T-cell (primary cell): Measurements from ENCODE around the gene PTCD2. TPM values are rescaled to one million over a fixed set of nuclear protein-coding genes. Genes with fewer than 3 reads are reported as not detected.

ENCODE experiments used
- ATAC-seq, 4 experiments: fragments of 200-7000 bp in 3 of 4; fragments of 150-1000 bp in 1 of 4; cut with Tn5 transposase; replicated peaks in 1 of 4; 1 replicate in 3 of 4; 2 replicates in 1 of 4; pipeline ENCODE4 v1.10.0; 2021; ENCODE audit warnings: moderate library complexity in 3 of 4, mild to moderate bottlenecking in 2 of 4, moderate number of reproducible peaks in 1 of 4
- CTCF ChIA-PET, 2 donors: fragments of 300-600 bp; sonication (Branson Sonifier 250); formaldehyde crosslinking; loops; one replicate each; lab custom pipeline; 2022; ENCODE audit warnings: antibody characterized with exemption in 2 of 2; lab: Charles Lee
- POLR2A ChIA-PET, 2 donors: fragments of 300-600 bp; sonication (Branson Sonifier 250); formaldehyde crosslinking; loops; one replicate each; lab custom pipeline; 2022; ENCODE audit warnings: antibody characterized with exemption in 2 of 2; lab: Charles Lee
- DNase-seq, 35 experiments: peaks; one replicate each; pipeline versions ENCODE4 v3.0.0 to v3.0.0-alpha.2; 2013 to 2023
- H3K27ac ChIP-seq: one replicate; pipeline ENCODE4 v1.5.1; 2013; ENCODE audit warnings: low read length
- H3K27me3 ChIP-seq, 2 experiments: replicated peaks in 1 of 2; 1 replicate in 1 of 2; 2 replicates in 1 of 2; pipeline versions ENCODE4 v1.6.1 to v1.7.0; 2013; ENCODE audit warnings: low read length in 1 of 2, mixed read lengths in 1 of 2; ENCODE audit not compliant: control insufficient read depth in 2 of 2, insufficient read depth in 2 of 2; ENCODE audit errors: extremely low read depth in 1 of 2
- H3K36me3 ChIP-seq, 2 donors: 1 replicate in 1 of 2; 2 replicates in 1 of 2; pipeline versions ENCODE4 v1.6.1 to v1.7.0; 2013; ENCODE audit warnings: low read length in 1 of 2; ENCODE audit not compliant: control insufficient read depth in 2 of 2, insufficient read depth in 1 of 2; ENCODE audit errors: extremely low read depth in 1 of 2
- H3K4me1 ChIP-seq, 2 experiments: 1 replicate in 1 of 2; 2 replicates in 1 of 2; pipeline versions ENCODE4 v1.6.1 to v1.7.0; 2013; ENCODE audit warnings: low read length in 2 of 2, mixed read lengths in 1 of 2; ENCODE audit not compliant: insufficient read depth in 2 of 2, control insufficient read depth in 1 of 2; ENCODE audit errors: extremely low read depth in 1 of 2
- H3K4me3 ChIP-seq, 2 donors: 1 replicate in 1 of 2; 2 replicates in 1 of 2; pipeline versions ENCODE4 v1.5.1 to v1.7.0; 2013; ENCODE audit warnings: mild to moderate bottlenecking in 2 of 2, low read length in 1 of 2, moderate library complexity in 1 of 2; ENCODE audit not compliant: control insufficient read depth in 1 of 2; ENCODE audit errors: extremely low read depth in 1 of 2
- H3K9me3 ChIP-seq: 2 replicates; pipeline ENCODE4 v1.7.0; 2013
- H3K27ac Mint-ChIP-seq, 2 donors: one replicate each; pipeline ENCODE4 v1.8.0; 2020 to 2021; ENCODE audit warnings: mild to moderate bottlenecking in 2 of 2, mixed read lengths in 2 of 2
- H3K27me3 Mint-ChIP-seq, 2 donors: one replicate each; pipeline ENCODE4 v1.8.0; 2021 to 2022; ENCODE audit warnings: mixed read lengths in 2 of 2
- H3K36me3 Mint-ChIP-seq: one replicate; pipeline ENCODE4 v1.8.0; 2021; ENCODE audit warnings: mixed read lengths
- H3K4me1 Mint-ChIP-seq, 3 donors: one replicate each; pipeline ENCODE4 v1.8.0; 2020 to 2022; ENCODE audit warnings: mixed read lengths in 3 of 3, mild to moderate bottlenecking in 1 of 3
- H3K4me3 Mint-ChIP-seq, 3 donors: one replicate each; pipeline ENCODE4 v1.8.0; 2020 to 2022; ENCODE audit warnings: mild to moderate bottlenecking in 3 of 3, mixed read lengths in 3 of 3, moderate library complexity in 3 of 3
- H3K9me3 Mint-ChIP-seq, 3 donors: one replicate each; pipeline ENCODE4 v1.8.0; 2020 to 2022; ENCODE audit warnings: mixed read lengths in 3 of 3
- WGBS: methylation state at CpG from one replicate; pipeline ENCODE4 v1.1.5; 2013; ENCODE audit warnings: missing lambda C conversion rate; ENCODE audit not compliant: insufficient coverage; 5-methylcytosine and 5-hydroxymethylcytosine counted together
- total RNA-seq, 35 experiments: library from RNA in 6 of 35; stranded (reverse) in 6 of 35; fragments of 120-200 nt in 1 of 35; gene quantifications; one replicate each; pipeline versions ENCODE4 v1.2.1 to v1.2.4 and lab custom pipeline; 2013 to 2026

PTCD2 gene
- total RNA-seq, 5 donors from 2014 or later (not counting 1 experiment from before 2014, with no cell fraction given): 5.9 to 12.1 (median 8.1) TPM

GRCh38 chr5:72355706-72356299 is 35.6 kb downstream of the PTCD2 start:
- no peak overlapping the region for H3K27ac ChIP-seq
- H3K4me1 ChIP-seq: no peaks in the 10 kb centered on the region
- no CpG with 5 or more reads among the region's 5 CpGs for WGBS
- H3K9me3 ChIP-seq: no peaks in the 10 kb centered on the region
- ChIA-PET CTCF (interaction anchor here in 1 of 2 donors (0.6 kb wide), 1 partner anchor 1788 kb away, joined by 10 read pairs; no protein-coding TSS in a partner anchor), POLR2A (no interaction called here)
- no peak overlapping the region for H3K4me3 ChIP-seq
- Mint-ChIP-seq H3K27ac (no peak overlapping the region), H3K27me3 (no peaks in the 10 kb centered on the region), H3K4me3 (no peak overlapping the region), H3K9me3 (no peaks in the 10 kb centered on the region), H3K36me3 (peaks cover 54% of the 10 kb centered on the region), H3K4me1 (no peaks in the 10 kb centered on the region)
- H3K36me3 ChIP-seq: peaks cover 5 to 9% of the 10 kb centered on the region in 2 donors
- no peak for DNase-seq
- ATAC-seq: no peak
- H3K27me3 ChIP-seq: no peaks in the 10 kb centered on the region

- Mint-ChIP-seq H3K4me3 (no peak overlapping the region), H3K36me3 (peaks cover 55% of the 10 kb centered on the region), H3K4me1 (no peaks in the 10 kb centered on the region), H3K27me3 (no peaks in the 10 kb centered on the region), H3K9me3 (no peaks in the 10 kb centered on the region), H3K27ac (no peak overlapping the region)
- CTCF ChIA-PET: no interaction called here
- POLR2A ChIA-PET: no interaction called here
- H3K9me3 ChIP-seq: no peaks in the 10 kb centered on the region
- DNase-seq: no peak
- H3K4me1 ChIP-seq: no peaks in the 10 kb centered on the region
- H3K36me3 ChIP-seq: peaks cover 8 to 15% of the 10 kb centered on the region in 2 donors
- no CpG with 5 or more reads among the region's 1 CpG for WGBS
- ATAC-seq: no peak
- H3K4me3 ChIP-seq: no peak overlapping the region
- no peaks in the 10 kb centered on the region for H3K27me3 ChIP-seq
- H3K27ac ChIP-seq: no peak overlapping the region
These were observed 36.2 kb downstream of the PTCD2 start for GRCh38 chr5:72356361-72356760.

GRCh38 chr5:72358925-72359324 is 38.8 kb downstream of the PTCD2 start:
- Mint-ChIP-seq H3K27ac (no peak overlapping the region), H3K9me3 (no peaks in the 10 kb centered on the region), H3K36me3 (peaks cover 52% of the 10 kb centered on the region), H3K27me3 (no peaks in the 10 kb centered on the region), H3K4me1 (no peaks in the 10 kb centered on the region), H3K4me3 (no peak overlapping the region)
- no peak overlapping the region for H3K27ac ChIP-seq
- no peaks in the 10 kb centered on the region for H3K27me3 ChIP-seq
- H3K4me1 ChIP-seq: no peaks in the 10 kb centered on the region
- POLR2A ChIA-PET: no interaction called here
- H3K36me3 ChIP-seq: peaks cover 8 to 22% of the 10 kb centered on the region in 2 donors
- ATAC-seq (no peak), DNase-seq (no peak)
- H3K9me3 ChIP-seq: no peaks in the 10 kb centered on the region
- CTCF ChIA-PET: no interaction called here
- H3K4me3 ChIP-seq: no peak overlapping the region

GRCh38 chr5:72359886-72360285 is 39.7 kb downstream of the PTCD2 start:
- ChIA-PET CTCF (no interaction called here), POLR2A (no interaction called here)
- Mint-ChIP-seq H3K4me1 (no peaks in the 10 kb centered on the region), H3K27me3 (no peaks in the 10 kb centered on the region), H3K4me3 (no peak overlapping the region), H3K36me3 (peaks cover 49% of the 10 kb centered on the region), H3K9me3 (no peaks in the 10 kb centered on the region), H3K27ac (no peak overlapping the region)
- no peak overlapping the region for H3K4me3 ChIP-seq
- no peaks in the 10 kb centered on the region for H3K4me1 ChIP-seq
- H3K27me3 ChIP-seq: no peaks in the 10 kb centered on the region
- no peaks in the 10 kb centered on the region for H3K9me3 ChIP-seq
- ATAC-seq: no peak
- no peak for DNase-seq
- peaks cover 8 to 22% of the 10 kb centered on the region in 2 donors for H3K36me3 ChIP-seq
- WGBS: no CpG with 5 or more reads among the region's 1 CpG
- no peak overlapping the region for H3K27ac ChIP-seq

- H3K9me3 ChIP-seq: no peaks in the 10 kb centered on the region
These were observed 43.1 kb downstream of the PTCD2 start for GRCh38 chr5:72363166-72363802.

GRCh38 chr5:72364171-72364570 is 44.0 kb downstream of the PTCD2 start:
- H3K36me3 ChIP-seq: peaks cover 6 to 19% of the 10 kb centered on the region in 2 donors
- no peaks in the 10 kb centered on the region for H3K4me1 ChIP-seq
- no CpG with 5 or more reads among the region's 1 CpG for WGBS
- H3K4me3 ChIP-seq: no peak overlapping the region
- H3K27ac ChIP-seq: no peak overlapping the region
- peaks cover 0 to 8% (median 0%) of the 10 kb centered on the region in 3 donors for H3K4me1 Mint-ChIP-seq
- no peaks in the 10 kb centered on the region for H3K9me3 Mint-ChIP-seq
- H3K27me3 Mint-ChIP-seq: no peaks in the 10 kb centered on the region
- ChIA-PET POLR2A (no interaction called here), CTCF (no interaction called here)
- no peak overlapping the region for H3K27ac Mint-ChIP-seq
- peaks cover 32% of the 10 kb centered on the region for H3K36me3 Mint-ChIP-seq
- H3K9me3 ChIP-seq: no peaks in the 10 kb centered on the region
- ATAC-seq (no peak), DNase-seq (no peak)
- H3K4me3 Mint-ChIP-seq: no peak overlapping the region
- H3K27me3 ChIP-seq: no peaks in the 10 kb centered on the region

More at GRCh38 chr5:72363166-72363802, 43.1 kb downstream of the PTCD2 start:
- Mint-ChIP-seq H3K9me3 (no peaks in the 10 kb centered on the region), H3K4me3 (no peak overlapping the region), H3K4me1 (peaks cover 0 to 8% (median 0%) of the 10 kb centered on the region in 3 donors), H3K36me3 (peaks cover 40% of the 10 kb centered on the region), H3K27ac (no peak overlapping the region), H3K27me3 (no peaks in the 10 kb centered on the region)
- no CpG with 5 or more reads among the region's 1 CpG for WGBS
- POLR2A ChIA-PET: no interaction called here
- Histone ChIP-seq H3K36me3 (peaks cover 6 to 22% of the 10 kb centered on the region in 2 donors), H3K4me1 (no peaks in the 10 kb centered on the region), H3K4me3 (no peak overlapping the region), H3K27ac (no peak overlapping the region), H3K27me3 (no peaks in the 10 kb centered on the region)
- CTCF ChIA-PET: no interaction called here
- ATAC-seq: no peak
- no peak for DNase-seq
